Activated CD4-positive, alpha-beta T cell treated with anti-CD3 and anti-CD28 coated beads for 36 hours (primary cell): ENCODE results near the gene TXNDC5. TPM values are rescaled to one million over a fixed set of nuclear protein-coding genes. Genes with fewer than 3 reads are reported as not detected.

Experiments used
- ATAC-seq: fragments of 200-7000 bp; cut with Tn5 transposase; one replicate; pipeline ENCODE4 v1.10.0; 2021; ENCODE audit warnings: mild to moderate bottlenecking, moderate library complexity
- CTCF ChIA-PET: fragments of 350-600 bp; sonication (Branson Sonifier 250); formaldehyde crosslinking; loops from one replicate; lab custom pipeline; 2021; ENCODE audit warnings: antibody characterized with exemption; lab: Charles Lee
- POLR2A ChIA-PET: fragments of 350-600 bp; sonication (Branson Sonifier 250); formaldehyde crosslinking; loops from one replicate; lab custom pipeline; 2021; ENCODE audit warnings: antibody characterized with exemption, inconsistent platforms; lab: Charles Lee
- DNase-seq: peaks from one replicate; pipeline ENCODE4 v3.0.0-alpha.2; 2020
- H3K27ac Mint-ChIP-seq: one replicate; pipeline ENCODE4 v1.8.0; 2021; ENCODE audit warnings: mixed read lengths
- H3K27me3 Mint-ChIP-seq: one replicate; pipeline ENCODE4 v1.8.0; 2021; ENCODE audit warnings: mixed read lengths
- H3K36me3 Mint-ChIP-seq: one replicate; pipeline ENCODE4 v1.8.0; 2021; ENCODE audit warnings: low read depth, mixed read lengths
- H3K4me1 Mint-ChIP-seq: one replicate; pipeline ENCODE4 v1.8.0; 2021; ENCODE audit warnings: mixed read lengths
- H3K4me3 Mint-ChIP-seq: one replicate; pipeline ENCODE4 v1.8.0; 2021; ENCODE audit warnings: mild to moderate bottlenecking, moderate library complexity, mixed read lengths
- H3K9me3 Mint-ChIP-seq: one replicate; pipeline ENCODE4 v1.8.0; 2021; ENCODE audit warnings: low read depth, mixed read lengths
- intact Hi-C, 2 experiments: fragments of 100-400 bp; cut with DNase I in 1 of 2; cut with micrococcal nuclease in 1 of 2; formaldehyde crosslinking; loops; one replicate each; pipeline versions ENCODE4 v1.14.2 to v1.15.1; 2022 to 2024; cut with DNase I, micrococcal nuclease
- total RNA-seq, 2 experiments: library from RNA; stranded (reverse); gene quantifications; one replicate each; pipeline ENCODE4 v1.2.3, GENCODE V29; 2021

TXNDC5 gene
- total RNA-seq, 2 experiments from 2014 or later = 44.4 to 52.8 TPM

DNA sequence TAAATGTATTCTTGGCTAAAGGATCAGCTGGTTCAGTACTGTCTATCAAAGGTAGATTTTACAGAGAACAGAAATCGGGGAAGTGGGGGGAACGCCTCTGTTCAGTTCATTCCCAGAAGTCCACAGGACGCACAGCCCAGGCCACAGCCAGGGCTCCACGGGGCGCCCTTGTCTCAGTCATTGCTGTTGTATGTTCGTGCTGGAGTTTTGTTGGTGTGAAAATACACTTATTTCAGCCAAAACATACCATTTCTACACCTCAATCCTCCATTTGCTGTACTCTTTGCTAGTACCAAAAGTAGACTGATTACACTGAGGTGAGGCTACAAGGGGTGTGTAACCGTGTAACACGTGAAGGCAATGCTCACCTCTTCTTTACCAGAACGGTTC is 29.9 kb downstream of the TXNDC5 start:
- no peak overlapping the region for H3K27ac Mint-ChIP-seq
- POLR2A ChIA-PET = no interaction called here
- H3K9me3 Mint-ChIP-seq = no peaks in the 10 kb centered on the region
- no peaks in the 10 kb centered on the region for H3K27me3 Mint-ChIP-seq
- CTCF ChIA-PET = no interaction called here
- H3K4me1 Mint-ChIP-seq = no peaks in the 10 kb centered on the region
- no peak overlapping the region for H3K4me3 Mint-ChIP-seq
- DNase-seq (no peak), ATAC-seq (no peak)
- intact Hi-C loops = no loop called here
- H3K36me3 Mint-ChIP-seq = peaks cover 39% of the 10 kb centered on the region

DNA sequence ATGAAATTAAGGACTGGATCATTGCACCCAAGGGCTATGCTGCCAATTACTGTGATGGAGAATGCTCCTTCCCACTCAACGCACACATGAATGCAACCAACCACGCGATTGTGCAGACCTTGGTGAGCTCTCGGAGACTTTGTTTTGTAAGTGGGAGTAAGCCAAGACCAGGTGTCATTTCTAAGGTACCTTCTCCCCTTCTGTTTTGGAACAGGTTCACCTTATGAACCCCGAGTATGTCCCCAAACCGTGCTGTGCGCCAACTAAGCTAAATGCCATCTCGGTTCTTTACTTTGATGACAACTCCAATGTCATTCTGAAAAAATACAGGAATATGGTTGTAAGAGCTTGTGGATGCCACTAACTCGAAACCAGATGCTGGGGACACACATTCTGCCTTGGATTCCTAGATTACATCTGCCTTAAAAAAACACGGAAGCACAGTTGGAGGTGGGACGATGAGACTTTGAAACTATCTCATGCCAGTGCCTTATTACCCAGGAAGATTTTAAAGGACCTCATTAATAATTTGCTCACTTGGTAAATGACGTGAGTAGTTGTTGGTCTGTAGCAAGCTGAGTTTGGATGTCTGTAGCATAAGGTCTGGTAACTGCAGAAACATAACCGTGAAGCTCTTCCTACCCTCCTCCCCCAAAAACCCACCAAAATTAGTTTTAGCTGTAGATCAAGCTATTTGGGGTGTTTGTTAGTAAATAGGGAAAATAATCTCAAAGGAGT is 30.4 kb downstream of the TXNDC5 start:
- no peaks in the 10 kb centered on the region for H3K4me1 Mint-ChIP-seq
- no peaks in the 10 kb centered on the region for H3K9me3 Mint-ChIP-seq
- H3K4me3 Mint-ChIP-seq = no peak overlapping the region
- CTCF ChIA-PET = no interaction called here
- POLR2A ChIA-PET = no interaction called here
- ATAC-seq (no peak), DNase-seq (no peak)
- intact Hi-C loops = no loop called here
- no peak overlapping the region for H3K27ac Mint-ChIP-seq
- peaks cover 36% of the 10 kb centered on the region for H3K36me3 Mint-ChIP-seq
- H3K27me3 Mint-ChIP-seq = no peaks in the 10 kb centered on the region

DNA sequence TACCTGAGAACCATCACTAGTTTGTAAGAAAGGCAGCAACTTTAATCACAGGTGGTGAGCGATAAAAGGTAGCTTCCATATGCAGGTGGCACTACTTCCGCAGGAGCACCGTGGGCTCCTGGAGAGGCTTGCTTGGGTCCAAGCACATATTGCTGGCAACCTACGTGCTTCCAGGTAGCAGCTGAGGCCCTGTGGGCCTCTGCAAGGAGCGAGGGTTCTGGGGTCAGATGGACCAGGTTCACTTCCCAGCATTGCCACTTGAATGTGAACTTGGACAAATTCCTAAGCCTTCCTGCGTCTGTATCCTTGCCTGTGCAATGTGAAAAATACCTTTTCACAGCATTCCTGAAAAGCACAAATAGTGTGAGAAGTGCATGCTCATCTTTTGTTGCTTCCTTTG is 31.0 kb downstream of the TXNDC5 start:
- Mint-ChIP-seq H3K4me3 (no peak overlapping the region), H3K27me3 (no peaks in the 10 kb centered on the region), H3K27ac (no peak overlapping the region), H3K4me1 (no peaks in the 10 kb centered on the region), H3K9me3 (no peaks in the 10 kb centered on the region), H3K36me3 (peaks cover 32% of the 10 kb centered on the region)
- intact Hi-C loops = no loop called here
- ATAC-seq (no peak), DNase-seq (no peak)
- ChIA-PET POLR2A (no interaction called here), CTCF (interaction anchor here (0.6 kb wide), 1 partner anchor 9 kb away, joined by 5 read pairs; no protein-coding TSS in a partner anchor)

DNA sequence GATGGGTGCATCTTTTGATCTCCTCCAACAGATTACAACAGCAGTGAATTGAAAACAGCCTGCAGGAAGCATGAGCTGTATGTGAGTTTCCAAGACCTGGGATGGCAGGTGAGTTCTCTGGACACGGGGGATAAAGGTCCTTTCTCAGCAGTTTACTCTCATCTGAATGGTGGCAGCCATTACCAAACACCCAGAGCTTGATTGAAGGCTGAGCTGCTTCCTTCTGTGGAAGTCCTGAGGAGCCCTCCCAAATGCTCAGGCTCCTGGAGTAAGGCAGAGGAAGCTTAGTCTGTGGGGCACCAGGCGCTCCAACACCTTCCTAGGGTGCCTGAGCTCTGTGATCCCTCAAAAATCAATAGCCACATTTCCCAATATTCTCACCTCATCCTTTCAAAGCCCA is 31.5 kb downstream of the TXNDC5 start:
- no peaks in the 10 kb centered on the region for H3K27me3 Mint-ChIP-seq
- no peak overlapping the region for H3K27ac Mint-ChIP-seq
- no peak overlapping the region for H3K4me3 Mint-ChIP-seq
- intact Hi-C loops = no loop called here
- peaks cover 28% of the 10 kb centered on the region for H3K36me3 Mint-ChIP-seq
- H3K9me3 Mint-ChIP-seq = no peaks in the 10 kb centered on the region
- ChIA-PET CTCF (interaction anchor here (0.6 kb wide), 1 partner anchor 8 kb away, joined by 5 read pairs; no protein-coding TSS in a partner anchor), POLR2A (no interaction called here)
- ATAC-seq = no peak
- no peaks in the 10 kb centered on the region for H3K4me1 Mint-ChIP-seq
- no peak for DNase-seq

DNA sequence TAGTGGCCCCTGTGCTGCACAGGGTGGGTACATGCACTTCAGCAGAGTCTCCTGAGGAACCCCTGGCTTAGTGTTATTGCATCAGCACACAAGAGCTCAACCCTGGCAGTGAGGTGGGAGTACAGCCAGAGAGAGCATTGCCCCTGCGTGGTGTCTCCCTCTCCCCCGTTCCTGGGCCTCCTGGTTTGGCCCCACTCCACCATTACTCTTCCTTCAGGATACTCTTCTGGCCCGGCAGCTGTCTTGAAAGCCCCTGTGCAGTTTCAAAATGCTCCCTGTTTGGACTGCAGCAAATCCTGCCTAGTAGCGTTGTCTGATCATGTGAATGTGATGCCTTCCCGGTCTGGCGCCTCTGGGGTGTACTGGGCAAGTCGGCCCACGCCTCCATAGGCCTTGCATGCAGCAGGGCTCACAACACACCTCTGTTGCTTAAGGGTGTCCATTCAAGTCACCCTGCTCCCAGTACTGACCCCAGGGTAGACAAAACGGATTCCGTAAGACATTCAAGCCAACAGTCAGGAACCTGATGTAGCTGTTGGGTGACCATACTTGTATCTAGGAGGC is 32.1 kb downstream of the TXNDC5 start:
- Mint-ChIP-seq H3K4me3 (no peak overlapping the region), H3K27me3 (no peaks in the 10 kb centered on the region), H3K36me3 (peaks cover 22% of the 10 kb centered on the region), H3K27ac (no peak overlapping the region), H3K9me3 (peaks cover 5% of the 10 kb centered on the region), H3K4me1 (no peaks in the 10 kb centered on the region)
- DNase-seq (no peak), ATAC-seq (no peak)
- POLR2A ChIA-PET = no interaction called here
- intact Hi-C loops = no loop called here
- CTCF ChIA-PET = no interaction called here

DNA sequence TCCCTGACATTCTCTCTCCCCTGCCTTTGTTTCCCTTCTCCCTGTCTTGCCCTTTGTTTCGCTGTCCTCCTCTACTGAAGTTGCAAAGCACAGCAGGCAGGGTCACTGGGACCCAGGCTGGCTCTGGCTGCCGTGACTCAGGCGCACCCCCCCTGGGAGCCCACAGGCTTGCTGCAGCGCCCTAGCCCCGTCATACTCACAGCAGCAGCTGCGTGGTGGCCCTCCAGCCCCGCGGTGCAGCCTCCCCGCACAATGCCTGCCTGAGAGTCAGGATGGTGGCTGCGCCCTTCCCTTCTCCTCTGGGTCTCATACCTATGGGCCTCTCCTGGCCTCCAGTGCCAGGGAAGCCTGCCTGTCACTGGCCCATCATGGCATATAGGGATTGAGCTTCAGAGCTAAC is 41.7 kb downstream of the TXNDC5 start:
- no peaks in the 10 kb centered on the region for H3K36me3 Mint-ChIP-seq
- peaks cover 9% of the 10 kb centered on the region for H3K9me3 Mint-ChIP-seq
- no peak overlapping the region for H3K4me3 Mint-ChIP-seq
- no peak for ATAC-seq
- ChIA-PET POLR2A (no interaction called here), CTCF (no interaction called here)
- intact Hi-C loops = no loop called here
- H3K4me1 Mint-ChIP-seq = no peaks in the 10 kb centered on the region
- peaks cover 3% of the 10 kb centered on the region for H3K27me3 Mint-ChIP-seq
- DNase-seq = no peak
- no peak overlapping the region for H3K27ac Mint-ChIP-seq

DNA sequence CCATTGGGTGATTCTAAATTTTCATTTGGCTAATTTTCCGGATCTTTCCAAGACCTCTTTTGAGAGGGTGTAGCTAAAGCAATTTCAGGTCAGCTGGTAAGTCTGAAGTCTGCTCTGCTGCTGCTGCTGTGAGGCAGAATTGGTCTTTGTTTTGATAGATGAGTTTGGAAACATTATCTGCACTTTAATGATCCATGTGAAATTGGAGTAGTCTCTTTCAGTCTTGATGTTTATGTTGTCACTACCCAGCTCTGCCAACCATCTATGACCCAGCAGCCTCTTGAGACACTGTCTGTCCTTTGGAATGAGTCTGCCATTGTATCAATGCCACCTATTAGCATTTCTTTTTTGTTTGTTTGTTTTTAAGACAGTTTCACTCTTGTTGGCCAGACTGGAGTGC is 44.1 kb downstream of the TXNDC5 start:
- CTCF ChIA-PET = no interaction called here
- no peak overlapping the region for H3K27ac Mint-ChIP-seq
- intact Hi-C loops = no loop called here
- POLR2A ChIA-PET = no interaction called here
- no peak overlapping the region for H3K4me3 Mint-ChIP-seq
- no peaks in the 10 kb centered on the region for H3K9me3 Mint-ChIP-seq
- ATAC-seq (no peak), DNase-seq (no peak)
- no peaks in the 10 kb centered on the region for H3K4me1 Mint-ChIP-seq
- H3K36me3 Mint-ChIP-seq = no peaks in the 10 kb centered on the region
- peaks cover 3% of the 10 kb centered on the region for H3K27me3 Mint-ChIP-seq

DNA sequence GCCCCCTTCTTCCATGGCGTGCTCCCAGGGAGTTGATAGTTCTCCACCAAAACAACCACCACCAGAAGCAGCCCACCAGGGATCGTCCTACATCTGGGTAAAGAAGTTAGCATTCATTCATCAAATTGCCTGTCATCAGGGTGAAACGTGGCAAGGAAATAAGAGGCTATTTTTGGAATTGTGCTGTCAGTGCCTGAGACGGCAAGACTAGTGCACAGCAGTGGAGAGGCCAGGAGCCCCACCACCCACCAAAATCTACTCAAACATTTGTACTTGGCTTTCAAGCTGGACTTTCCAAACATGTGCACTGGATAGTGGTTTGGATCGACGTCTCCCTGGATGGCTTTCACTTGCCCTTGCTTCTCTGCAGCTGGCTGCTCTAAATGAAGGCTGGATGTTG is 44.8 kb downstream of the TXNDC5 start:
- no peak for DNase-seq
- Mint-ChIP-seq H3K27me3 (peaks cover 3% of the 10 kb centered on the region), H3K4me3 (no peak overlapping the region), H3K27ac (no peak overlapping the region), H3K4me1 (no peaks in the 10 kb centered on the region), H3K9me3 (no peaks in the 10 kb centered on the region), H3K36me3 (no peaks in the 10 kb centered on the region)
- ChIA-PET CTCF (no interaction called here), POLR2A (no interaction called here)
- intact Hi-C loops = no loop called here
- no peak for ATAC-seq

DNA sequence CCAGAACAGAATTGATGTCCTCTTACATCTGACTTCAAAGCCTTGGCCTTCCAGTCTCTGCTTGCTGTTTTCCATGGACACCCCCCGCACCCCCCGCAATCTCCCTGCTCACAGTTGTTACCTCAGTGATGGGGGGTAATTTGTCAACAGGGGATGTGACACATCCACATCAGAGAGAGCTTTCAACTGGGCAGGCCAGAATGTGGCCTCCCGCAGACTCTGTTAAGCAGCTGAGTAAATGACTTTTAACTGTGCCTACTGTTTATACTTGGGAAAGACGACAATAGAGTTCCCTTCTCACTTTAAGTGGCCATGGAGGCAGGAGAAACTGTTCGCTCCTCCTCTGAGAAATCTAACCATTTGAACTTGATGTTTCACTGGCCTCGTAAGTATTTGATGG is 51.0 kb downstream of the TXNDC5 start:
- Mint-ChIP-seq H3K27me3 (peaks cover 12% of the 10 kb centered on the region), H3K9me3 (no peaks in the 10 kb centered on the region), H3K36me3 (no peaks in the 10 kb centered on the region), H3K27ac (no peak overlapping the region), H3K4me3 (no peak overlapping the region), H3K4me1 (no peaks in the 10 kb centered on the region)
- ChIA-PET CTCF (no interaction called here), POLR2A (no interaction called here)
- intact Hi-C loops = no loop called here
- ATAC-seq = no peak
- DNase-seq = no peak

DNA sequence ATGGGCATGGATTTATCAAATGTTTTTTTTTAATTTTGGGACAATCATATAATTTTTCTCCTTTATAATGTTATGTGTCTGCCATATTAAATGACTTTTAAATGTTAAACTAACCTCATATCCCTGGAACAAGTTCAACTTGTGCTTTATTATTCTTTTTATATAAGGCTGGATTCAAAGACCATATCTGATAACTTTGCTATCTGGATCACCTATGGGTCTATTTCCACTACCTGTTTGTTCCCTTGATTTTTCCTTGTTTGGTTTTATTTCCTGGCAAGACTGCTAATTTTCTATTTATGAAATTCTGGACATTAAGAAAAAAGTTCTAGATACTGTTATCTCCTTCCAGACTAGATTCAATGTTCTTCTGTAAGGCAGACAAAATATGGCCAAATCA is 58.8 kb downstream of the TXNDC5 start:
- Mint-ChIP-seq H3K27ac (no peak overlapping the region), H3K9me3 (peaks cover 12% of the 10 kb centered on the region), H3K4me3 (no peak overlapping the region), H3K4me1 (no peaks in the 10 kb centered on the region), H3K36me3 (no peaks in the 10 kb centered on the region), H3K27me3 (peaks cover 4% of the 10 kb centered on the region)
- ATAC-seq (no peak), DNase-seq (no peak)
- ChIA-PET CTCF (interaction anchor here (0.6 to 0.9 kb wide), 2 partner anchors 8 to 26 kb away, joined by 3 to 4 read pairs; no protein-coding TSS in a partner anchor), POLR2A (no interaction called here)
- intact Hi-C loops = no loop called here

DNA sequence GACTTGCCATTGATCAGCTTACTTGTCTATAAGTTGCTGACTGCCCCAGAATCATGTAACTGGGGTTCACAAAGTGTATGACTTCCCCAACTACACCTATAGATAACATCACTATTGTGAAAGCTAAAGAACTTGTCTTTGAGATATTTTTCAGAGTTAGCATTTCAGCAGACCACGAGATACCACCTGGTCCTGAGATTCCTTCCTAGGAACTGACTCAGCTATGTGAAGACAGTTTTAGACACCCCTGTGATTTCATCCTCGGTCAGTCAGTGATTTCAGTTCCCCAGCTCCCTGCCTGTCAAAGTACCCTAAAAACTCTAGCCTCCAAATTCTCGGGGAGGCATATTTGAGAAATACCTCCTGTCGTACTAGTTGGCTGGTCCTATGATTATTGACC is 62.4 kb downstream of the TXNDC5 start:
- H3K4me1 Mint-ChIP-seq = no peaks in the 10 kb centered on the region
- intact Hi-C loops = no loop called here
- no peak overlapping the region for H3K27ac Mint-ChIP-seq
- ATAC-seq = no peak
- POLR2A ChIA-PET = no interaction called here
- CTCF ChIA-PET = no interaction called here
- H3K4me3 Mint-ChIP-seq = no peak overlapping the region
- peaks cover 4% of the 10 kb centered on the region for H3K27me3 Mint-ChIP-seq
- no peaks in the 10 kb centered on the region for H3K36me3 Mint-ChIP-seq
- H3K9me3 Mint-ChIP-seq = peaks cover 12% of the 10 kb centered on the region
- no peak for DNase-seq
